HL-60 (cell line): ENCODE data around the gene TLX1.

Experiments used
- DNase-seq, 2 experiments: peaks; one replicate each; pipeline ENCODE4 v3.0.0-alpha.2; 2010 to 2020; ENCODE audit warnings: low read depth in 1 of 2, low spot score in 1 of 2
- H3K27ac ChIP-seq: fragments of 250-450 bp; sonication (Bioruptor Pico); replicated peaks from 2 replicates; pipeline ENCODE4 v1.5.1; 2020; ENCODE audit warnings: mild to moderate bottlenecking, moderate library complexity
- H3K27me3 ChIP-seq: fragments of 250-450 bp; sonication (Bioruptor Pico); 2 replicates; pipeline ENCODE4 v1.5.1; 2021; ENCODE audit warnings: mild to moderate bottlenecking, moderate library complexity; ENCODE audit not compliant: insufficient read depth, poor library complexity, severe bottlenecking
- H3K4me3 ChIP-seq: replicated peaks from 2 replicates; pipeline ENCODE4 v1.5.1; 2011; ENCODE audit warnings: mild to moderate bottlenecking, control low read depth, low read length; ENCODE audit not compliant: insufficient read depth
- CTCF ChIP-seq: IDR thresholded peaks from one replicate; pipeline ENCODE4 v1.5.1; 2011; ENCODE audit warnings: low read length, control low read depth, inconsistent platforms; ENCODE audit not compliant: insufficient read depth
- GABPA ChIP-seq: IDR thresholded peaks from 2 replicates; pipeline ENCODE4 v1.6.1; 2012; ENCODE audit warnings: low read depth
- POLR2AphosphoS5 ChIP-seq: IDR thresholded peaks from 2 replicates; pipeline ENCODE4 v1.6.1; 2012; ENCODE audit warnings: low read depth
- SPI1 ChIP-seq: IDR thresholded peaks from 2 replicates; pipeline ENCODE4 v1.6.1; 2012; ENCODE audit warnings: low read depth, mild to moderate bottlenecking, borderline replicate concordance
- TF ChIP-seq, protein P1 (sequence below): IDR thresholded peaks from 2 replicates; pipeline ENCODE4 v1.6.1; 2012; ENCODE audit warnings: low read depth; ENCODE audit not compliant: insufficient replicate concordance

TLX1 gene

DNA sequence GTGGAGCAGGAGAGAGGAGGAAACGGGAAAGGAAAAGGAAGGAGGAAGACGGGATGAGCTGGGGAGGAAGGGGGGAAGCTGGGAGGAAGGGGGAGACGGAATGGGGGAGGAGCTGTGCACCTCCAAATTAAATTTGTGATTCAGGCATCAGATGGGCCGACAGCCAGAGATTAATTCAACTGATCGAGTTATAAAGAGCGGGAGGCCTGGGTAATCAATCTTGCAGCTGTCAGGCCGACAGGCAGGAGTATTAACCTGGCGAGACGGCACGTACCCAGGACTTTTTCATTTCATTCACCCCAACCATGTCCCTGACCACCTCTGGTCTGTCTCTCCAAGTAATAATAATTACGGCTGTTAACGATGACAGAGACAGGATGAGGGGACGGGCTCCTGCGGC is 43.1 kb upstream of the TLX1 start:
- TF ChIP-seq CTCF = no peak
- TF ChIP-seq POLR2AphosphoS5 = no peak
- no peak for TF ChIP-seq GABPA
- TF ChIP-seq, protein P1, sequence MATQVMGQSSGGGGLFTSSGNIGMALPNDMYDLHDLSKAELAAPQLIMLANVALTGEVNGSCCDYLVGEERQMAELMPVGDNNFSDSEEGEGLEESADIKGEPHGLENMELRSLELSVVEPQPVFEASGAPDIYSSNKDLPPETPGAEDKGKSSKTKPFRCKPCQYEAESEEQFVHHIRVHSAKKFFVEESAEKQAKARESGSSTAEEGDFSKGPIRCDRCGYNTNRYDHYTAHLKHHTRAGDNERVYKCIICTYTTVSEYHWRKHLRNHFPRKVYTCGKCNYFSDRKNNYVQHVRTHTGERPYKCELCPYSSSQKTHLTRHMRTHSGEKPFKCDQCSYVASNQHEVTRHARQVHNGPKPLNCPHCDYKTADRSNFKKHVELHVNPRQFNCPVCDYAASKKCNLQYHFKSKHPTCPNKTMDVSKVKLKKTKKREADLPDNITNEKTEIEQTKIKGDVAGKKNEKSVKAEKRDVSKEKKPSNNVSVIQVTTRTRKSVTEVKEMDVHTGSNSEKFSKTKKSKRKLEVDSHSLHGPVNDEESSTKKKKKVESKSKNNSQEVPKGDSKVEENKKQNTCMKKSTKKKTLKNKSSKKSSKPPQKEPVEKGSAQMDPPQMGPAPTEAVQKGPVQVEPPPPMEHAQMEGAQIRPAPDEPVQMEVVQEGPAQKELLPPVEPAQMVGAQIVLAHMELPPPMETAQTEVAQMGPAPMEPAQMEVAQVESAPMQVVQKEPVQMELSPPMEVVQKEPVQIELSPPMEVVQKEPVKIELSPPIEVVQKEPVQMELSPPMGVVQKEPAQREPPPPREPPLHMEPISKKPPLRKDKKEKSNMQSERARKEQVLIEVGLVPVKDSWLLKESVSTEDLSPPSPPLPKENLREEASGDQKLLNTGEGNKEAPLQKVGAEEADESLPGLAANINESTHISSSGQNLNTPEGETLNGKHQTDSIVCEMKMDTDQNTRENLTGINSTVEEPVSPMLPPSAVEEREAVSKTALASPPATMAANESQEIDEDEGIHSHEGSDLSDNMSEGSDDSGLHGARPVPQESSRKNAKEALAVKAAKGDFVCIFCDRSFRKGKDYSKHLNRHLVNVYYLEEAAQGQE = no peak
- no peak for TF ChIP-seq SPI1
- no peak for DNase-seq
- no peak overlapping the region for H3K4me3 ChIP-seq
- peaks cover 28% of the 10 kb centered on the region for H3K27me3 ChIP-seq
- no peak overlapping the region for H3K27ac ChIP-seq

GRCh38 chr10:101089520-101090299 is 41.4 kb upstream of the TLX1 start:
- Histone ChIP-seq H3K4me3 (no peak overlapping the region), H3K27me3 (peaks cover 35% of the 10 kb centered on the region), H3K27ac (no peak overlapping the region)
- TF ChIP-seq, protein P1 = no peak
- no peak for TF ChIP-seq SPI1
- DNase-seq = no peak

- no peak for TF ChIP-seq SPI1
- no peak for TF ChIP-seq CTCF
- TF ChIP-seq GABPA = no peak
- TF ChIP-seq, protein P1 = no peak
- TF ChIP-seq POLR2AphosphoS5 = no peak
- H3K4me3 ChIP-seq = no peak overlapping the region
- DNase-seq = no peak
- H3K27ac ChIP-seq = no peak overlapping the region
- H3K27me3 ChIP-seq = peaks cover 35% of the 10 kb centered on the region
These were observed 40.5 kb upstream of the TLX1 start for GRCh38 chr10:101090597-101090996.
